ENCODE results near the gene PRR4.

The PRR4 gene

DNA sequence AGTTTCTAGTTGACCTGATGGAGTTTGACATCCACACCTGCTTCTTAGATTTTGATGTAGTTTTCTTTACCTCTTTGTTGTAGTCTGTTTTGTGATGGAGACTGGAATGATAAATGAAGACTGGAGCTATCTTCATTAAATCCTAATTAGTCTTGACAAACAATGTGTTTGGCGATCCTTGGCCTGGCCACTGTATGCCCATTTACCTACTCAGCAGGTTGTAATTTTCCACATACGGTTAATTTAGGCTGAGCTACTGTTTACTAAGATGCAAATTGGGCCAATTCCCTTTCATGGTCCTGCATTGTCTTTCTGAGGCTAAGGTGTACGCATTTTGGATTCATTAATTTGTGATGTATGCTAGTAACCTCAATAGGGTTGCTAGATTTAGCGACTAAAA lies 46.7 kb downstream of the PRR4 start, which contains the start of gene TAS2R7:
Gene TAS2R7, minus strand, starts transcription at position 41 of the 400 bp plus-strand sequence. CDS start 57 bp downstream, outside the sequence.
- DNase-seq (ENCODE audit: low read depth in 2 of 3, low spot score in 1 of 3): no peak

DNA sequence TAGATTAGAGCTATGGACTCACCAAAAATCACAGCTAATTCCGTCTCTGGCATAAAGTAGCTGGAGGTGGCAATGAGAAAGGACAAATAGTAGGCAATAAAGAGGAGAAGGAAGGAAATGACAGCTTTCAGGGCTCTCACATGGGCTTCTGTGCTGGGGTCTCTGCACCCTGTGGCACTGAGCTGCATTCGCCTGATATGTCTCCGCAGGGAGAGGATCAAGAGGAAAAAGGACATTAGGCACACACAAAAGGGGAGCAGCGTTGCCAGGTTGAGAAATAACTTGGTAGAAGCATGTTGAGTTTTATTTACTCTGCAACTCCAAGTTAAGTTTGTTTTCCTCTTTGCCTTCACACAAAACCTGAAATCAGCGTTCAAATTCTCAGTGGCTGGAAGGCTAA lies 47.5 kb downstream of the PRR4 start:
- no peak for DNase-seq (ENCODE audit: low read depth in 2 of 3, low spot score in 1 of 3)
